ACHN (cell line): Measurements from ENCODE around the gene MXD3.
A peak's percentile ranks its signal among the peaks of the same experiment; 100 is the strongest.
"Not testable (repeated sequence)": the region's sequence is repeated elsewhere in the genome, so short reads cannot be mapped to it uniquely, and the experiment has no call there.

ENCODE experiments used
- DNase-seq: peaks from one replicate; pipeline ENCODE4 v3.0.0-alpha.2; 2015
- in situ Hi-C: cut with HindIII; loops from 2 replicates; pipeline ENCODE4 v1.10.0; 2017; ENCODE audit warnings: low sequenced_read_pairs, low pct_ligation_motif_present, low pct_unique_long_range_greater_than_20kb

The MXD3 gene

DNA sequence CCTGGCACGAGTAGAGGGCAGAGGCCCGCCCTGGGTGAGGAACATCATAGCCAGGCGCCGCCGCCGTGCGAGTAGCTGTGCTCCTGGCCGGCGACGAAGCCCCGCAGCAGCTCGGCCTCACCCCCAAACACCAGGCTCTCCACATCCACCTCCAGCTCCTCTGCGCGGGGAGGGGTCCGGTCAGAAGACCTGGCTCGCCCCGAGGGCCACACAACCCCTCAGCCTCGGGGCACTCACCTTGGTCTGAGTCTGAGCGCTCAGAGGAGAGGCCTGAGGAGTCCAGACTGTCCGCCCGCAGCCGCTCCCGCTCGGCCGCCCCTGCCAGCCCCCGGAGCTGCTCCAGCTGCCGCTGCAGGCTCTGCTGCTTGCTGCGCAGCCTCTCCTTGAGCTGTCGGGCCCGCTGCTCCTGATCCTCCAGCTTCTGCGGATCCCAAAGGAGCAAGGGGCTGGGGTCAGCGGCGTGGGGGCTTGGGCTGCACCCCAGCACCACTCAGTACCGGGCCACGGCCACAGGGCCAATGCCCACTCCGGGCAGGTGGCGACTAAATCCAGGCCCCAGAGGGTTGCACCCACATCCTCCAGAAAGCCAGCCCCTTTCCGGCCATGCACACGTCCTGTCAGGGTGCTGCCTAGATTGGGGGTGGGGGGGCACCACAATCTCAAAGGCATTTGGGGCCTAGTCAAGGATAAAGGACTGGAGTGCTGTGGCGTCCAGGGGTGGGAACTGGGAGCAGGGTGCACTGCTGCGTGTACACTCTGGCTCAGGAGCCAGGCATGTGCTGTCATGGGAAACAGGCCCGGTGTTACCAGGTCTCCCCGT, 3.9 kb downstream of the MXD3 start:
- in situ Hi-C loops: no loop called here
- no peak for DNase-seq

DNA sequence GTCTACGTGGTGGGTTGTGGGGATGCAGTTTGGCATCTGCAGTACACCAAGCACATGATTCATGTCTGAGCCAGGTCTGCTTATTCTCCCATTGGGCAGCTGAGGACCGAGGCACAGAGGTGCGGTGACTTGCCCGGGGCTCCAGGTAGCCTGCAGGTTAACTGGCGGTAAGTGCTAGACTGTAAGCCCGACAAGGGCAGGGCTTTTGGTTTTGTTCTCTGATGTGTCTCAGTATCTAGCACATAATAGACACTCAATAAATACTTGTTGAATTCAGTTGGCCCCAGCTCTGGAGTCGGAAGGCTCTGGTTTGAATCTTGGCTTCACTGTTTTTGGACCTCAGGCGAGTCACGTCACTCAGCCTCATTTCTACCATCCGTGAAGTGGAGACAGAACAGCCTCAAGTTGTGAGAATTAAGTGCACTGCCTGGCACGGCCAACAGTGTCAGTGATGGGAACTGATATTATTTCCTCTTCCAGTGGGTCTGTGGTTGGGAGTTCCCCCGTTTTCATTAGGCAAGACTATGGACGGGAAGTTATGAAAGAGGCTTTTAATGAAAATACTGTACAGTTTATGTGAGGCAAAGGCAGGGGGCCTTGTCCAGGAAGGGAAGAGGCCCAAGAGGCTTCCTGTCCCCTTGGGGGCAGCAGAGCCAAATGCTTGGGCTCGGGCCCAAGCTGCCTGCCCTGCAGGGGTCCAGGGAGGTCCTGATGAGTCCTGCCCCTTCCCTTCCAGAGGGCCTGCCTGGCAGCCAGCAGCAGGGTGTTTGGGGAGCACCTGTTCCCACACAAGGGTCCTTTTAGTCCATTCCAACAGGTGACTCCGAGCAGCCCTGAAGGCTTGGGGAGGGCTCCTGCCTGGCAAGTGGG, 4.8 kb downstream of the MXD3 start:
- no peak for DNase-seq
- in situ Hi-C loops: no loop called here

DNA sequence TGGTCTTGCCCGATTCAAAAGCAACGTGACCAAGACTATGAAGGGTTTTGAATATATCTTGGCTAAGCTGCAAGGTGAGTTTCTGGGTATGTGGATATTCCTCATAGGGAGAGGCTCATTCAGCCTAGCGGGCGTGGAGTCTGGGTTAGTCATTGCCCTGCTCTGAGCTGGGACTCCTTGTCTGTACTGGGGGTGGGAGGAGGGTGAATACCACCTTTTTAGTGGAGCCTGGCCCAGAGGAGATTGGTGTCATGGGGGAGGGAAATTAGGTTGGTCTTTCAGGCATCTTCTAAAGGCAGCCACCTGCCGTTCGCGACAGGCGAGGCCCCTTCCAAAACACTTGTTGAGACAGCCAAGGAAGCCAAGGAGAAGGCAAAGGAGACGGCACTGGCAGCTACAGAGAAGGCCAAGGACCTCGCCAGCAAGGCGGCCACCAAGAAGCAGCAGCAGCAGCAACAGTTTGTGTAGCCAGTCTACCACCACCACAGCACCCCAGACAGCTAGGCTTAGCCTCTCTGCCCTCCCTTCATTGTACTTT, 5.5 kb downstream of the MXD3 start:
- DNase-seq, in situ Hi-C loops: not testable (repeated sequence)

DNA sequence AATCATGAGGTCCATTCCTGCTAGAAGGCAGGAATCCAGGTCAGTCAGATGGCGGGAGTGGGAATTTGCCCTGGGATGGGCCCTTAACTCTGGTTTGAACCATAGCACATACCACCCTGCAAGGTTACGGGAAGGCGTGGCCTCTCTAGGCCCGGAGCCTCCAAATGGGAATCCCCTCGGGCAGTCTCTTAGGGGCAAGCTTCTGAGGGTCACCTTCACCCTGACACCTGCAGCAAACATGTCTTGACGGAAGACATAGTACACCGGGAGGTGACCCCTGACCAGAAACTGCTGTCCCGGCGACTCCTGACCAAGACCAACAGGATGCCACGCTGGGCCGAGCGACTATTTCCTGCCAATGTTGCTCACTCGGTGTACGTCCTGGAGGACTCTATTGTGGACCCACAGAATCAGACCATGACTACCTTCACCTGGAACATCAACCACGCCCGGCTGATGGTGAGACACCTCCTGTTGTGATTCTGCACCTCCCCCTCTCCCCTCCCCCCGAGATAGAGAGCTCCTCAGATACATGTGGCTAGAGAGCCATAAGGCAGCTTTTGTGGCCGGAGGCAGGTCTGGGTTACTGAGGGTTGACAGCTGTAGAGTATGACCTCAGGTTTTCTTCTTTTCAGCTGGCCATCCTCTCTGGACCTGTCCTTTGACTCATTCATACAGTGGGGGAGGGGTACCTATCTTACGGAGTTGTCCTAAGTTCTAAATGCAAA, 7.1 kb downstream of the MXD3 start:
- in situ Hi-C loops: no loop called here
- DNase-seq: no peak

DNA sequence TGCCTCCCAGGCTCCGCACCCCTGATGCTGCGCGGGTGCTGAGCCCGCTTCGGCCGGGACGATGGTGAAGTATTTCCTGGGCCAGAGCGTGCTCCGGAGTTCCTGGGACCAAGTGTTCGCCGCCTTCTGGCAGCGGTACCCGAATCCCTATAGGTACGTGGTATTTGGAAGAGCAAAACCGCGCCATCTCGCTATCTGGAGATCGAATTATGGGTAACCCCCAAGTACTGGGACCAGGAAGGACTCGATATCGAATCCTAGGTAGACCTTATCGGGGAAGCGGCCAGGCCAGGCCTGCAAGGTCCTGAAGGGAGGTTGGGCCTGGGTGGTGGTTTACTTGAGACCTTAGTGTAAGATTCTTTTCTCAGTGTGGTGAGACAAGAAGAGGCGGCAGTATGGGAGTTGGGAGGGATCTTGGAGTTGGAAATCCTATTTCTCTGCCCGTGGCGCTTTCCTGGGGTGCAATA, 7.7 kb downstream of the MXD3 start:
- DNase-seq: no peak
- in situ Hi-C loops: no loop called here

DNA sequence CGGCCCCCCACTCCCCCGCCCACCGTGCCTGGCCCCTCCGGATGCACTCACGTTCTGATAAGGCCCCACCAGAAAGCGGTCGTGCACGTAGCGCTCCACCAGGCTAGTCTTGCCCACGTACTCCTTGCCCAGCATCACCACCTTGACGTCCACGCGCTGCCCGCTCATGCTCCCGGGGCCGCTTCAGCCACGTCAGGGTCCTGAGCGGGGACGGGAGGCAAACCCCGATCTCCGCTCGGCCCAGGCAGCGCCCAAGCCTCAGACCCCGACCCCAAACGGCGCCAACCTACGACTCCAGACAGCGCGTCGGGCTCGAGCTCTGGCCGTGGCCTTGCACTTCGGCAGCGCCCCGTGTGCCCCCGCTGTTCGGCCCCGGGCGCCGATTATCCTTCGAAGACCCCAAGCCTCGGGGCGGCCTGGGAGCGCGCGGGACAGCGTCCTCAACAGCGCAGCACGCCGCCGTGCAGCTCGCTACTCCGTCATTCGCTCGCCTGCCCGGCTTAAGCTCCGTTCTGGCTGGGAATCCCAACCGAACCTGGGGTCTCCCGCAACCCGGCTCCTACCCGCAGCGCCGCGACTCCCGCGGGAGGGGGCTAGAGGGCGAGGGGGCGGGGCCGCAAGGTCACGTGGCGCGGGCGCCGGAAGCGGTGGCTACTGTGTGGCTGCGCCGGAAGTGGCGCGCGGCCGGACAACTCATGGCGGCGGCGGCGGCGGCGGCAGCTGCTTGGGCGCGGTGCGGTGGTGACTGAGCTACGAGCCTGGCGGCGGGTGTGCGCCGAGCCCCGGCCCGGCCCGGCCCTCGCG, 8.4 kb downstream of the MXD3 start, which contains the start of the genes PRELID1 and RAB24:
PRELID1 (plus strand) TSS at position 679 of the 804 bp plus-strand sequence. CDS start 187 bp downstream, outside the sequence.
RAB24 (minus strand) TSS at position 599 of the 804 bp plus-strand sequence; CDS start at position 168, 431 bp downstream.
- peak; percentile 80 for DNase-seq
- in situ Hi-C loops: no loop called here

DNA sequence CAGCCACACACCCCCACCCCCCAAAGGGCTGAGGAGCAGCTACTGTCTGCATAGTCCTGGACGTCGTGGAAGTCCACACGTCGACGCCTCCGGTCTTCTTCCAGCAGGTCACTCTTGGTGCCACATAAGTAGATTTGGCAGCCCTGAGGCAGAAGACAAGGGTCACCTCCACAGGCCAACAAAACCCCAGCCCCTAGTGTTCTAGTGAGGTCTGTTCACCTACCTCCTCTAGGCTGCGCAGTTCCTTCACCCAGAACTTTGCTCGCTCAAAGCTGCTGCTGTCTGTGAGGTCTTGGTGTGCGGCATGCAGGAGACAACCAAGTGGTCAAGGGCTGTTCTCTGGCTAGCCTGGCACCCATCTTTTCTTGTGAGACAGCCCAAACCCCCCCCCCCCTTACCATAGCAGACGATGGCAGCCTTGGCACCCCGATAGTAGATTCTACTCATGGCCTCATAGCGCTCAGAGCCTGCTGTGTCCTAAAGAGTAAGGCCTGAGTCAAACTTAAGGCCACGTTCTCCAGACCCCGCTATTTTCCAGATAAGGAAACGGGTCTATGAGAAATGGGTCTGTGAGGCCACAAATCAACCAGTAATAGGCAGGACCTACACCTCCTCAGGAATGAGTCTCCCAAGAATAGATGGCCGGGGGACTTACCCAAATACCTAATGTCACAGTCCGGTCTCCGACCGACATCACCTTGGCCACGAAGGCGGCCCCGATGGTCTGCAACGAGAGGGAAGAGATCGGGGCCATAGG, 9.2 kb downstream of the MXD3 start:
- DNase-seq: no peak
- in situ Hi-C loops: no loop called here

DNA sequence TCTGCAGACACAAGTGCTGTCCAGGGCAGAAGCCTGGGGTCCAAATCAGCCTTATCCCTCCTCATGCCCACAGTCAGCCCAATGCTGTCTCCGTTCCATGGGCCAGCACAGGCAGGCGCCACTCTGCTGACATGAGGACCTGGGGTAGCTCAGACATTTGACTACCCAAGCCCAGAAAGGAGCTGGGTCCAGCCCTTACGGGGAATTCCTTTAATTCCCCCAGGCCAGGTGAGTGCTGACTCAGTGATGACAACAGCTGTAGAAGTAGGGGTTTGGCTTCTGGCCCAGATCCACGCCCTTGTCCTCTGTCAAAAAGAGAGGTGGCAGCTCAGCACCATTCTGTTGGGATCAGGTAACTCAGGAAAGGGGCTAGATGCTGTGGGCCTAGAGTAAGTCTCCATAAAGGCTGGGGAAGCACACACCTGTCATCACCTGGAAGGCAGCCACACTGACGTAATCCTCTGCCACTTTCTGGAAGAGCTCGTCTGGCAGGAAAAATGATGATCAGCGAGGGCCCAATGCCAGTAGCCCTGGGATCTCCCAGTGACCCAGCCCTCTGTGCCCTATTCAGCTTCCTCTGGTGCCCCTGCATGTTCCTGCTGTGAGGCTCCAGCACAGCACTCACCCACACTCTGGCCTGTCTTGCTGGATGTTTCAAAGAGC, 10.1 kb downstream of the MXD3 start:
- no peak for DNase-seq
- in situ Hi-C loops: no loop called here

DNA sequence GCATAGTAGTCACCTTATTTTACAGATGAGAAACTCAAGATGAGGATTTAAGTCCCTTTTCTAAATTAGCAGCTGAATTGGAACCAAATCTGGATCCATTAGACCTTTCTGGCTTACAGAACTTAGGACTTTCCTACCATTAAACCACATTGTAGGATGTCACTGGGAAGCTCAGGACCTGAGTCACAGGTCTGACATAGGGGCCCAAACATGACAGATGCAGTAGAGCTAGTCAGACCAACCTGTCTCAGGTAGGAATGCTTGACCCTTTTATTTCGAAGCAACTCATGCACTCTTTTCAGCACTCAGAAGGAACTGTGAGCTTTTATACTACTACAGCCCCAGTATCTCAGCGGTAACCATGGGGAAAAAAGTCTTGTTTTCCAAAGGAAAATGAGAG, 10.7 kb downstream of the MXD3 start:
- no peak for DNase-seq
- in situ Hi-C loops: no loop called here

DNA sequence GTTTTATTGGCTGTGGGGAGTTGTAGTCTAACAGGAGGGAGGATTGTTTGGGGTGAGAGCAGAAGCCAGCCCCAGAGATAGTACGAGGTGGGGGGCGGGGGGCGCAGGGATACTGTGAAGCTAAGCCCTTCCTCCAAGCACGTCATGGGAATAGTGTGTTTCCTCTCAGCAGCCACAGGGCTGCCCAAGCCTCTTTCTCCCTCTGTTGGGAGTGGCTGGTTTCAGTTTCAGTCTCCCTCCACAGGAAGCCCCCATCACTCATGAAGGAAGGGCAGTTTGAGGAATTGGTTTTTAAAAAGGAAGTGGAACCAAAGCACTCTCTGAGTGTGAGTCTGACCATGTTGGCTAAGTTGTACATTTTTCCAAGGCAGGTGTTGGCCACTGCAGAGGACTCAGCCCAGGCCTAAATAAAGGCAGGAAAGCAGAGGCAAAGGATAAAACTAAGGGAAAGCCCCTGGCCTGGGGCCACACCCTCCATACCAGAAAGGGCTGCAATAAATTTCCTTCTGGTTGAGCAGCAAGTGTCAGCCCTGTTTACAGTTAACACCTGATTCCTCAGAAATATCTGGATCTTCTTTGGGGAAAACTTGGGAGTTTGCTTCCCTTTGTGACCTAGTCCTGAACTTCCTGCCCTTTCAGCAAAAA, 11.3 kb downstream of the MXD3 start:
- DNase-seq: peak; percentile 66
- in situ Hi-C loops: no loop called here

DNA sequence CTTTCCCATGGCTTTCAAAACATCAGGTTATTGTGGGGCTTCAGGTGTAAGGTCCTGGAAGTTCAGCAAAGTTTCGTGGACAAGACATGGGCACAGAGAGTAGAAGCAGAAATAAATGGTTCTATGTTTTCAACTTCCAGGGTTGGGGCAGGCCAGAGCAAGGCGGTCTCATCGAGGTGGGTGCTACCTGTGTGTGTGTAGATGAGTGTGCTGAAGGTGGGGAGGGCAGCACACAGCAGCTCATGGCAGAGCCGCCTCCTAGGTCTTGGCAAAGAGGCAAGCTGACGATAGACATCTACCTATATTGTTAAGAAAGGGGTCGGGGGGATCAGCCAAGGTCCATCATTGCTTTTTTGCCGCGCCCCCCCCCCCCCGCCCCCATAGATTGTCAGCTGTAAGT, 12.0 kb downstream of the MXD3 start:
- in situ Hi-C loops: no loop called here
- DNase-seq: no peak

DNA sequence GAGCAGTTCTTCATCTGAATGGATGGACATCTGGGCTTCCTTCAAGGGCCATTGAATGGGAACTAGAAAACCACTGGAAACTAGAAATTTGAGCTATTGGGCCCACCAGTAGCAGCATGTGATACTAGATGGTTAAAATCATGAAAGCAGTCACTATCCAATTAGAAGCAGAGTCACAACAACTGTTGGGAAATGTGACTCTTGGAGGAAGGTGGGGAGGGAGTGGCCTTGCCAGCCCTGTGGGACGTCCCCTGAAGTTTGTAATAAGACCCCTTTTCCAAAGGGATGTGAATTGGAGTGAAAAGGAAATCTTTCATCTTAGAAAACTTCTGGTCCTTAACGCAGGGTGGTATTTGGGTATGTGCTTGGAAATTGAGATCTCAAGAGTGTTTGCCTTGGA, 13.8 kb downstream of the MXD3 start:
- in situ Hi-C loops: no loop called here
- DNase-seq: no peak

DNA sequence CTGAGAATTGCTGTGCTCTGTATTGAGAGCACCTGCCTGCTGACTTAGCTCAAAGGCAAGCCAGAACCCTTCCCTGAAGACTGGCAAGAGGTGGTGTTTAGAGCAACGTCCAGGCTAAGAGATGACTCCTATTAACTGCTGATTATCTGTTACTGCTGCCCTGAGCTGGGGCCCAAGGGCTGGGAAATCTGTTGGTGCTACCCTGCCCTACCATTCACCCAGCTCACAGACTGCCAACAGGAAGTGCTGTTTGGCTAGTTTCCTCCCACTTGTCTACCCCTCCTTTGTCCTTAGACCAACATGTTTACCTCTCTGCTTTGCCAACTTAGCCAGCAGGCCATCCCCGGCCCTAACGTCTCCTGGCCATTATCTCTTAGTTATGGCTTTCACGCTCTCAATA, 15.1 kb downstream of the MXD3 start:
- in situ Hi-C loops: no loop called here
- DNase-seq: no peak

DNA sequence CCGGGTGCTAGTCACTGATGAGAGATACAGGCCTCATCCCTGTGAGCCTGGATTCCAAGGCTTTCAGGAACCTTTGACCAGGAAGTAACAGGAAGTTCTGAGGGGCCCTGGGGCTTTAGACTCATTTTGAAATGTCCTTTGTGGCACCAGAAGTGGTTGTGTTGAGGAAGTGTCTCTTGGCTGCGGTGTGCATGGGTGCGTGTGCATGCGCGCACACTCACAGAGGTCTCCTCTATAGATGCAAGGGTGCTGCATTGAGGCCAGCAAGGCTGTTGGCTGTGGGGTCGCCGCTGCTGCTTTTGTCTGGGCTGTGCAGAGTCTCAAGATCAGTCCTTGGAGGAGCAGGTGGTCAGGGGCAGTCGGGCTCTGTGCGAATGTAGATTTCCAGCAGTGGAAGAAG, 15.8 kb downstream of the MXD3 start:
- in situ Hi-C loops: no loop called here
- no peak for DNase-seq

DNA sequence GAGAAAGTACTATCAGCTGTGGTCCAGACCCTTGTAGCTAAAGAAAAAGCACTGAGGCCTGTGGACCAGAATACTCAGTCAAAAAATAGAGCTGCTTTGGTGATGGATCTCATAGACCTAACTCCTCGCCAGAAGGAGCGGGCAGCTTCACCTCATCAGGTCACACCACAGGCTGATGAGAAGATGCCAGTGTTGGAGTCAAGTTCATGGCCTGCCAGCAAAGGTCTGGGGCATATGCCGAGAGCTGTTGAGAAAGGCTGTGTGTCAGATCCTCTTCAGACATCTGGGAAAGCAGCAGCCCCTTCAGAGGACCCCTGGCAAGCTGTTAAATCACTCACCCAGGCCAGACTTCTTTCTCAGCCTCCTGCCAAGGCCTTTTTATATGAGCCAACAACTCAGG, 17.1 kb downstream of the MXD3 start:
- in situ Hi-C loops: no loop called here
- DNase-seq: no peak

DNA sequence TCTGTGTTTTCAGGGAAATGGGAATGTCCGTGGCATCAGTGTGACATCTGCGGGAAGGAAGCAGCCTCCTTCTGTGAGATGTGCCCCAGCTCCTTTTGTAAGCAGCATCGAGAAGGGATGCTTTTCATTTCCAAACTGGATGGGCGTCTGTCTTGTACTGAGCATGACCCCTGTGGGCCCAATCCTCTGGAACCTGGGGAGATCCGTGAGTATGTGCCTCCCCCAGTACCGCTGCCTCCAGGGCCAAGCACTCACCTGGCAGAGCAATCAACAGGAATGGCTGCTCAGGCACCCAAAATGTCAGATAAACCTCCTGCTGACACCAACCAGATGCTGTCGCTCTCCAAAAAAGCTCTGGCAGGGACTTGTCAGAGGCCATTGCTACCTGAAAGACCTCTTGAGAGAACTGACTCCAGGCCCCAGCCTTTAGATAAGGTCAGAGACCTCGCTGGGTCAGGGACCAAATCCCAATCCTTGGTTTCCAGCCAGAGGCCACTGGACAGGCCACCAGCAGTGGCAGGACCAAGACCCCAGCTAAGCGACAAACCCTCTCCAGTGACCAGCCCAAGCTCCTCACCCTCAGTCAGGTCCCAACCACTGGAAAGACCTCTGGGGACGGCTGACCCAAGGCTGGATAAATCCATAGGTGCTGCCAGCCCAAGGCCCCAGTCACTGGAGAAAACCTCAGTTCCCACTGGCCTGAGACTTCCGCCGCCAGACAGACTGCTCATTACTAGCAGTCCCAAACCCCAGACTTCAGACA, 17.7 kb downstream of the MXD3 start:
- in situ Hi-C loops: no loop called here
- DNase-seq: no peak
